Measurements from ENCODE around the gene GSKIP.

Gene GSKIP

DNA sequence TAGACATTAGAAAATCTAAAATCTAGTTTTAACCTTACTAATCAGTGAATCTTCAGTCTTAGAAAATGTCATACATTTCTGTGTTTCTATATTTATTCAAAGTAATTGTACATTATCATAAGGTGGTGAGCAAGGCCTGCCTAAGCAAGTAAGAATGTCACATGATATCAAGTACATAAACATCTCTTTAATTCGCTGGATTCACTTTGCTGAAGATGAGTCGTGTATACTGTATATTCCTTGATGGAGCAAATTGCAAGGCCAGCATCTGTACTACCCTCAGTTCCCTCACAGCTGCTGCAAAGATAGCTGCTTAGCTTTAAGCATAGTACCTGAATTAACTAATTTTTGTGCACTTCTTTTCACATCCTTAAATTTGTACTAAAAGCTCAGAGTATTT lies 20.1 kb downstream of the GSKIP start:
- DNase-seq: no peak

GRCh38 chr14:96384053-96384452 lies 20.7 kb downstream of the GSKIP start:
- DNase-seq: no peak

DNA sequence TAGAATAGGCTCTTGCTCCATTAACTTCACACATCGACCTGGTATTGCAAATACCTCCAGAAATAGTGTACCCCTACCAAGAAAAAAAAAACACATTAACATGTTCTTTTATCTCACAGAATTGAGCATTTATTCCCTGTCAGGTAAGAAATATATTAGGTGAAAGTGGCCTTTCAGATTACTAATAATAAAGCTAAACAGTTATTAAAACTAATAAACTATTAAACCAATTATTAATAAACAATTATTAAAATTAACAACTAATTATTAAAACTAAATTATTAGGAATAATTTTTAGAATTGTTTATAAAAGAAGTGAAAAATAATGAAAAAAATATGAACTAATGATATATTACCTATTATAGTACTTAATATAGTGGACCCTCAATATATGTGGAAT lies 21.4 kb downstream of the GSKIP start:
- no peak for DNase-seq

- DNase-seq: no peak
Measured at GRCh38 chr14:96385385-96385784, 22.1 kb downstream of the GSKIP start.

DNA sequence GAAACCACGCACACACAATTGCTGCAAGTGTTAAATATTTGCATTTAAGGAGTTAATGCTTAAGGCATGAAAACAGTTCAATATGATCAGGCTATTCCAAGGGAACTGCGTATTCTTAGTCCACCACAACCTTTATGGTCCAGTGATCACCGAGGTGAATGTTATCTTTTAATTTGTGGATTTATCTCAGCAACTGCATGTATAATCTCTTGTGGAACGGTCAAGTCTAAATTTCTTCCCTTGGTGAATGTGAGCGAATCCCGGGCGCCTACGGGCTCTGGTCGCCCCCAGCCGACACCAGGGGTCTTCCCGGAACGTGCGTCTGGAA lies 27.6 kb downstream of the GSKIP start:
- DNase-seq: no peak

DNA sequence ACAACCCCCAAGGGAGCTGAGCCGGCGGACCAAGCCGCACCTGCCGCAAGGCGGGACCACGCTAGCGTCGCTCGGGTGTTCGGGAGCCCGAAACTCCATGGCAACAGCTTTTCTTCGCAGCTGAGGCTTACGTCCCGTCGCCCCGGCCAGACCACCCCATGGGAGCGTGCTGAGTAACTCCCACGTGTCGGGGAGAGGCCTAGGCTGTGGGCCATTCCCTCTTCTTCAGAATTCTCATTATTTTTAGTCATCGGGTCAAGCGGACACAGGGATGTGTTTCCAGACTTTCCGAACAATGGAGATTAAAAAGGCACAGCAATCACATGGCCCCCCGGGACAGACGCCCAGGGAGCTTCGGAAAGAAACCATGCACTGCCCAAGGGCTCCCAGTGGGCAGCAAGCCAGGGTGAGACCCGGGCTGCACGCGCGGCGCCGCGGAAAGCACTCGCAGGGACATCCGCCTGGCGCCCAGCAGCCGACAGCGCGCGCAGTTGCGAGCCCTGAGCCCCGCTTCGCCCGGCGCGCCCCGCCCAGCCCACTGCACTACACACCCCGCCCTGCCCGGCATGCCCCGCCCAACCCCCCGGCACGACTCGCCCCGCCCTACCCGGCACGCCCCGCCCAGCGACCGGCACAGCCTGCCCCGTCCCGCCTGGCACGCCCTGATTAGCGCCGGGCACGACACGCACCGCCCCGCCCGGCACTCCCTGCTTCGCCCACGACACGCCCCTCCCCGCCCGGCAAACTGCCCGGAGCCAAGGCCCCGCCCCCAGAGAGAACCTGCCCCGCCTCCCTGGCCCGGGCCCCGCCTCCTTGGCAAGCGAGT lies 28.2 kb downstream of the GSKIP start:
- peak; percentile 99 for DNase-seq

GRCh38 chr14:96393071-96393691 lies 29.9 kb downstream of the GSKIP start:
- no peak for DNase-seq

- no peak for DNase-seq
Measured at GRCh38 chr14:96394047-96394815, 30.9 kb downstream of the GSKIP start.

GRCh38 chr14:96398432-96398831 lies 35.1 kb downstream of the GSKIP start:
- no peak for DNase-seq

- DNase-seq: no peak
Measured at GRCh38 chr14:96398921-96399320, 35.6 kb downstream of the GSKIP start.

GRCh38 chr14:96399405-96399804 lies 36.1 kb downstream of the GSKIP start:
- no peak for DNase-seq

DNA sequence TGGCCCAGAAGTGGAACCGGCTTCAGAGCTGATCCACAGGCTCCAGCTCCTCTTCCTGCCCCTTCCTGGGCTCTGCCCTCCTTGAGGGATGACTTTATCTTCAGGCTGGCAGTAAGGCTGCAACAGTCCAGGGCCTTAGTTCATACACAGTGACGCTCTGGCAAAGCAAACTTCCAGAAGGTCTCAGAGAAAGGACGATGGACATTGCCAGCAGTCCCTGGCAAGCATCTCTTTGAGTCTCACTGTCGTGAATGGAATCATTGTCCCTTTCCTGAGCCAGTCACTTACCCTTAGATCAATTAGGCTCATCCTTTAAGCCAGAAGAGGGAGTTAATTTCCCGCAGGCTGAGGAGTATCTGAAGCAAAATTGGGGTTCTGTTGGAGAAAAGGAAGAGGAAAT lies 37.2 kb downstream of the GSKIP start:
- no peak for DNase-seq

DNA sequence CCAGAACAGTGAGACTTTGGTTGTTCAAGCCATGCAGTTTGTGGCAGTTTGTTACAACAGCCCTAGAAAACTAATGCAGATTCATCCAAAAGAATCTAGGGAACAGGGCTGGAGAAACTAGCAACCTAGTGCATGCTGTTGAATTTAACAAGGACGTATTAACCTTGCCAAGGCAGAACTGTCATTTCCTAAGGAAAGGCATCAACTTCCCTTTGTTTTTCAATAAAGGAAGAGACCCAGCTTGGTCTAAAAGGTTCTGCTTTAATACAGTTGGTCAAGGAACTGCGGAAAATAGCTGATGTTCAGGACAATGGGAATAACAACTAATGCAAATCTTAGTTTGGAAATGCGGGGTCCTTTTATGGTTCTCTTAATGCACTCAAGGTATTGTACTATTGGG lies 40.1 kb downstream of the GSKIP start:
- no peak for DNase-seq

- DNase-seq: no peak
Measured at GRCh38 chr14:96405677-96406076, 42.4 kb downstream of the GSKIP start.

DNA sequence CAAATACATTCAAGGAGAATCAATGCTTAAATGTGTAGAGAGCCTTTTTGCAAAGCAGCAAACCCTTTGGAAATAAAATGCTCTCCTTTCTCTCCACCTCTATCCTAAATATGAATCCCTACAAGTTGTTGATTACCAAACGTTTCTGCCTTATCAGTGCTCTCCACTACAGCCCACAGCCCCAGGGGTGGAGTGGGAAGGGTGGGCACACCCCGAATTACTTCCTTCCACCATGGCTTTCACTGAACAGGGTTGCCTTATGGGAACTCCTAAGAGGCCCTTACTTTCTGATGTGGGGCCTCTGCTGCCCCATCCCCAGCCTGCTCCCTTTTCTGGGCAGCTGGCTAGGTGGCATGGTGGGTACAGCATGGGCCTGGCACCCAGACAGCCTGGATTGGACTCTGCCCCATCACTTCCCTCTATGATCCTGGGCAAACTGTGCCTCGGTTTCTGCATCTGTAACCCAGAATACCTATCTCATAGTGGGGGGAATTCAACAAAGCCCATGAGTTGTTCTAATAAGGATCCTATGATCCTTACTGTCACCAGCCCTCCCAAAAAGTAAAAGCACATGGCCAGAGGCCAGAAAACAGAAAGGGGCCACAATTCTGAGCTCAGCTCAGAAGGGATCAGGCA lies 44.7 kb downstream of the GSKIP start:
- DNase-seq: no peak

- no peak for DNase-seq
Measured at GRCh38 chr14:96408608-96409007, 45.3 kb downstream of the GSKIP start.

GRCh38 chr14:96409701-96410100 lies 46.4 kb downstream of the GSKIP start:
- DNase-seq: no peak

DNA sequence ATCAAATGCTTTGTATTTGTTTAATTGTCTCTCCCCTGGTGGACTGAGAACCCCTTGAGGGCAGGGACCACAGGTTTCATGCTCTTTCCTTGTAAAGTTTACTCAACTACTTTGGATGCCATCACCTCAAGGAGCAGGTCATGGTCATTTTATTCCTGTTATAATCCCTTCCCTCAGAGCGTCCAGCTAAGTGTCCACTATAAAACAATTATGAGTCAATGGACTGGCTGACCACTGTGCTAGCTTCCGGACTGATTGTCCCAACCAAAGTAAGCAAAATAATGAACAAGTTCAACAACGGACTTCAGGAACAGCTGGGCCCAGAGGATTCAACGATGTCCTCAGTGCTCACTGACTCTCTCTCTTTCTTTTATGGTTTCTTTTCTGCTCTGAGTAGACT lies 46.8 kb downstream of the GSKIP start:
- no peak for DNase-seq

- no peak for DNase-seq
Measured at GRCh38 chr14:96413526-96413925, 50.2 kb downstream of the GSKIP start.

GRCh38 chr14:96415559-96415958 lies 52.2 kb downstream of the GSKIP start:
- DNase-seq: no peak

- DNase-seq: no peak
Measured at GRCh38 chr14:96416292-96416691, 53.0 kb downstream of the GSKIP start.

- DNase-seq: no peak
Measured at GRCh38 chr14:96417254-96417653, 53.9 kb downstream of the GSKIP start.

- no peak for DNase-seq
Measured at GRCh38 chr14:96418075-96418474, 54.7 kb downstream of the GSKIP start.

- no peak for DNase-seq
Measured at GRCh38 chr14:96421236-96421635, 57.9 kb downstream of the GSKIP start.

All from activated naive CD4-positive, alpha-beta T cell treated with Interleukin-2 at 50 U/mL for 16 hours (primary cell).